ENCODE results near the gene LAMC1.

DNA sequence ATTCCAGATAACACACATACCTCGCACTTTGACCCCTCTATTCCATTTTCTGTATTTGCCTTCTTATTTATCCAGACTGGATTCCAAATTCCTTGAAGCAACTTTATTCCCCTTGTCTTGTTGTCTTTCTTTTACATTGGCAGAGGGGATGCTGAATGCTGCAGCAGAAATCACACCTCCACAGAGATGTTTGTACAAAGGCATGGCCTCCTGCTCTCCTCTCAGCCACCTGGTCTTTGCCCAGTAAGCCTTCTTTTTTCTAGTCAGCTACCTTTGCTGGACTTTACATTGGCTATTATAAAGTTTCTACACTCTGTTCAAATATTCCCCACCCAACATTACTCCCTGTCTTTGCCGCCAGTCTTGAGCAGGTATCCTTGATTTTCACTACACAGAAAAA, 75.1 kb downstream of the LAMC1 start:
- no peak for TF ChIP-seq POLR2A (IDR thresholded peaks at IDR 0.05; ENCODE audit: low read depth, low read length)
- TF ChIP-seq POLR2AphosphoS5 (IDR thresholded peaks at IDR 0.05; ENCODE audit: low read depth, low read length), result no peak
- TF ChIP-seq TAF1 (IDR thresholded peaks at IDR 0.05; ENCODE audit: borderline replicate concordance, low read depth, low read length), result no peak

Data from GM12892 (cell line).